Measurements from ENCODE around the gene DIAPH2.

- no peak for TF ChIP-seq REST (IDR thresholded peaks at IDR 0.05; ENCODE audit: unreplicated experiment)
- no peak for TF ChIP-seq CTCF (conservative IDR thresholded peaks at IDR 0.05; ENCODE audit: low read depth in 2 of 2)
- TF ChIP-seq EZH2phosphoT487 (IDR thresholded peaks at IDR 0.05; ENCODE audit: unreplicated experiment): no peak
- no peak for TF ChIP-seq EZH2 (IDR thresholded peaks at IDR 0.05; ENCODE audit: low read depth, unreplicated experiment)
- no peak for TF ChIP-seq POLR2AphosphoS5 (IDR thresholded peaks at IDR 0.05; ENCODE audit: low read depth)
- TF ChIP-seq CREB1 (CRISPR knock-in tag; IDR thresholded peaks at IDR 0.05; ENCODE audit: low read depth): no peak
- no peak for TF ChIP-seq ZNF331 (CRISPR knock-in tag; IDR thresholded peaks at IDR 0.05; ENCODE audit: low read depth)
- no peak for TF ChIP-seq ETS1 (IDR thresholded peaks at IDR 0.05)
- TF ChIP-seq JUNB (IDR thresholded peaks at IDR 0.05; ENCODE audit: unreplicated experiment): no peak
- no peak for TF ChIP-seq STAT1 (IDR thresholded peaks at IDR 0.05; ENCODE audit: unreplicated experiment)
- no peak for TF ChIP-seq ZNF114 (CRISPR knock-in tag; IDR thresholded peaks at IDR 0.05)
Measured at GRCh38 chrX:97471071-97471470, 786.4 kb downstream of the DIAPH2 start.

Measured in GM23338 (cell line).